NAMALWA (cell line): ENCODE data around the gene IPO5.

Experiments used
- DNase-seq: peaks from one replicate; pipeline ENCODE4 v3.0.0-alpha.2; 2015; ENCODE audit warnings: low spot score

The IPO5 gene

GRCh38 chr13:98059276-98059675 is 105.8 kb downstream of the IPO5 start:
- no peak for DNase-seq

GRCh38 chr13:98060282-98060681 is 106.8 kb downstream of the IPO5 start:
- no peak for DNase-seq

- no peak for DNase-seq
These were observed 112.0 kb downstream of the IPO5 start for GRCh38 chr13:98065468-98065867.

- DNase-seq: no peak
These were observed 113.2 kb downstream of the IPO5 start for GRCh38 chr13:98066636-98067035.

GRCh38 chr13:98068521-98068920 is 115.0 kb downstream of the IPO5 start:
- DNase-seq: no peak

GRCh38 chr13:98069985-98070384 is 116.5 kb downstream of the IPO5 start:
- DNase-seq: no peak

- DNase-seq: no peak
These were observed 117.8 kb downstream of the IPO5 start for GRCh38 chr13:98071316-98071715.

GRCh38 chr13:98072476-98072875 is 119.0 kb downstream of the IPO5 start:
- DNase-seq: no peak
